Esophagus muscularis mucosa (tissue), 4 donors: Measurements from ENCODE around the gene AKAP8. TPM values are rescaled to one million over a fixed set of nuclear protein-coding genes. Genes with fewer than 3 reads are reported as not detected.
"Not testable (repeated sequence)": the region's sequence is repeated elsewhere in the genome, so short reads cannot be mapped to it uniquely, and the experiment has no call there.

Experiments
- DNase-seq: peaks from one replicate; pipeline ENCODE4 v3.0.0-alpha.2; 2017; ENCODE audit errors: extremely low spot score
- H3K27ac ChIP-seq, 4 donors: fragments of 200-600 bp; sonication (generic); replicated peaks in 1 of 4; 1 replicate in 3 of 4; 2 replicates in 1 of 4; pipeline ENCODE4 v1.5.1; 2016 to 2019; ENCODE audit warnings: mild to moderate bottlenecking in 1 of 4
- H3K27me3 ChIP-seq, 4 donors: fragments of 200-600 bp; sonication (generic); one replicate each; pipeline versions ENCODE4 v1.5.1 to v1.6.0; 2016 to 2019
- H3K36me3 ChIP-seq, 4 donors: fragments of 200-600 bp; sonication (generic); one replicate each; pipeline ENCODE4 v1.5.1; 2016 to 2019
- H3K4me1 ChIP-seq, 4 donors: fragments of 200-600 bp; sonication (generic); one replicate each; pipeline ENCODE4 v1.5.1; 2016 to 2019
- H3K4me3 ChIP-seq, 4 donors: fragments of 200-600 bp; sonication (generic); 1 replicate in 2 of 4; 2 replicates in 2 of 4; pipeline ENCODE4 v1.5.1; 2016 to 2019; ENCODE audit warnings: mild to moderate bottlenecking in 4 of 4, moderate library complexity in 1 of 4
- H3K9me3 ChIP-seq, 4 donors: fragments of 200-600 bp; sonication (generic); 1 replicate in 3 of 4; 2 replicates in 1 of 4; pipeline ENCODE4 v1.5.1; 2016 to 2019
- CTCF ChIP-seq, 3 experiments: fragments of 200-600 bp in 2 of 3; fragments of 450-650 bp in 1 of 3; sonication (generic) in 2 of 3; IDR thresholded peaks; one replicate each; pipeline ENCODE4 v1.5.1; 2017 to 2019; ENCODE audit warnings: antibody characterized with exemption in 3 of 3, mild to moderate bottlenecking in 2 of 3, moderate library complexity in 1 of 3
- EP300 ChIP-seq: sonication (generic); formaldehyde crosslinking; IDR thresholded peaks from one replicate; pipeline ENCODE4 v1.6.1; 2017; ENCODE audit warnings: antibody characterized with exemption
- POLR2A ChIP-seq: fragments of 450-650 bp; IDR thresholded peaks from one replicate; pipeline ENCODE4 v1.6.1; 2017; ENCODE audit warnings: antibody characterized with exemption, moderate library complexity, mild to moderate bottlenecking, low read depth
- POLR2AphosphoS5 ChIP-seq, 2 donors: sonication (generic); formaldehyde crosslinking; IDR thresholded peaks; one replicate each; pipeline ENCODE4 v1.6.1; 2017; ENCODE audit warnings: antibody characterized with exemption in 2 of 2
- WGBS: methylation state at CpG from one replicate; pipeline ENCODE4 v1.1.5; 2018; 5-methylcytosine and 5-hydroxymethylcytosine counted together
- intact Hi-C: fragments of 100-400 bp; cut with DNase I; formaldehyde crosslinking; loops from one replicate; pipeline ENCODE4 v1.15.1; 2023
- total RNA-seq, 4 donors: library from RNA; depleted of rRNA; stranded (reverse); fragments of >200 nt; gene quantifications; one replicate each; pipeline versions ENCODE4 v1.1.0 to v1.2.1, GENCODE V29; 2016

AKAP8 gene
- total RNA-seq, 4 donors from 2014 or later: 25.2 to 34.3 (median 29.6) TPM

- WGBS: 90% methylated on average over 17 of the region's 35 CpGs
- TF ChIP-seq CTCF (IDR thresholded peaks at IDR 0.05) (no peak), POLR2AphosphoS5 (IDR thresholded peaks at IDR 0.05) (no peak), POLR2A (no peak), EP300 (no peak)
- no peak for DNase-seq
Measured at GRCh38 chr19:15368798-15369593, 10.6 kb downstream of the AKAP8 start.

GRCh38 chr19:15368051-15368632, 11.4 kb downstream of the AKAP8 start:
- TF ChIP-seq EP300 (no peak), CTCF (IDR thresholded peaks at IDR 0.05) (no peak), POLR2A (no peak), POLR2AphosphoS5 (IDR thresholded peaks at IDR 0.05) (no peak)
- H3K36me3 ChIP-seq: peaks cover 64 to 94% (median 89%) of the 10 kb centered on the region in 4 donors
- H3K4me1 ChIP-seq: peaks cover 0 to 22% (median 5%) of the 10 kb centered on the region in 4 donors
- intact Hi-C loops: no loop called here
- no peak overlapping the region for H3K27ac ChIP-seq
- DNase-seq: no peak
- H3K9me3 ChIP-seq: no peaks in the 10 kb centered on the region
- H3K4me3 ChIP-seq: no peak overlapping the region
- H3K27me3 ChIP-seq: no peaks in the 10 kb centered on the region
- WGBS: 90% methylated on average over 23 of the region's 24 CpGs

More at GRCh38 chr19:15368798-15369593, 10.6 kb downstream of the AKAP8 start:
- Histone ChIP-seq H3K36me3 (peaks cover 69 to 99% (median 96%) of the 10 kb centered on the region in 4 donors), H3K4me3 (no peak overlapping the region), H3K27me3 (no peaks in the 10 kb centered on the region), H3K4me1 (peaks cover 8 to 27% (median 13%) of the 10 kb centered on the region in 4 donors), H3K27ac (no peak overlapping the region), H3K9me3 (no peaks in the 10 kb centered on the region)
- intact Hi-C loops: no loop called here

DNA sequence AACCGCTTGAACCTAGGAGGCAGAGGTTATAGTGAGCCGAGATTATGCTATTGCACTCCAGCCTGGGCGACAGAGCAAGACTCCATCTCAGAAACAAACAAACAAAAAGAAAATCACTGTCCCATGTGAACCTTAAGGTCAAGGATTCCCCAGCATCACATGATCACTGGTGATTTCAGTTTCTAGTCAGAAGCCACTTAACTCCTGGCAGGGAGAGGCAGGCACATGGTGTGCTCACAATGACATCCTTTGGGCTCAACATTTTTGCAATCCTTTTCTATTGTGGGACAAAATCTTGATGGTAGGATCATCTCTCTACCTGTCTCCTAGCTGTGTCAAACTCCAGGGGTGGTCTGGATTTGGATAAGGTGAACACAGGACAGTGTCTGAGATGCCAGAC, 12.1 kb downstream of the AKAP8 start:
- 94% methylated on average over 3 of the region's 3 CpGs for WGBS
- H3K36me3 ChIP-seq: peaks cover 59 to 91% (median 82%) of the 10 kb centered on the region in 4 donors
- peaks cover 0 to 18% (median 0%) of the 10 kb centered on the region in 4 donors for H3K4me1 ChIP-seq
- H3K27ac ChIP-seq: no peak overlapping the region
- TF ChIP-seq POLR2A (no peak), POLR2AphosphoS5 (IDR thresholded peaks at IDR 0.05) (no peak), EP300 (no peak), CTCF (IDR thresholded peaks at IDR 0.05) (no peak)
- intact Hi-C loops: no loop called here
- H3K27me3 ChIP-seq: no peaks in the 10 kb centered on the region
- no peak for DNase-seq
- H3K9me3 ChIP-seq: no peaks in the 10 kb centered on the region
- no peak overlapping the region for H3K4me3 ChIP-seq

DNA sequence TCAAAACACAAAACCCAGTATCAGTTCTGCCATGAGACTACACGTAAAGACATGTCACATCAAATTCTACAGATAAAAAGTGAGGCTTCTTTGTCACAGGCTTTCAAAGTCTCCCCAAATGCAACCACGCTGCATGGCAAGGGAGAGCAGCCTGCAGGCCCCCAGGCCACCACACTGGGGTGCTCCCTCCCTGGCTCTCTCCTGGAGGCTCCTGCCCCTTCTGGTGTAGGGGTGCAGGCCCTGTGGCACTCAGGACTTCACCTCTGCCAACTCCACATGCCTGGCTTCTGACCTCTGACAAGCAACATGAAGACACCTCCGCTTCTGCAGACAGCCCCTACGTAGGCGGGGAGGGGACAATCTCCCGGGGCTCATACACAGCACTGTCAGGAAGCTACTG, 14.3 kb downstream of the AKAP8 start:
- Histone ChIP-seq H3K27me3 (no peaks in the 10 kb centered on the region), H3K9me3 (no peaks in the 10 kb centered on the region), H3K36me3 (peaks cover 46 to 90% (median 80%) of the 10 kb centered on the region in 4 donors), H3K4me3 (no peak overlapping the region), H3K4me1 (peaks cover 0 to 12% (median 0%) of the 10 kb centered on the region in 4 donors), H3K27ac (no peak overlapping the region)
- WGBS: 100% methylated on average over 2 of the region's 6 CpGs
- DNase-seq: no peak
- TF ChIP-seq CTCF (IDR thresholded peaks at IDR 0.05) (no peak), POLR2AphosphoS5 (IDR thresholded peaks at IDR 0.05) (no peak)
- intact Hi-C loops: no loop called here

DNA sequence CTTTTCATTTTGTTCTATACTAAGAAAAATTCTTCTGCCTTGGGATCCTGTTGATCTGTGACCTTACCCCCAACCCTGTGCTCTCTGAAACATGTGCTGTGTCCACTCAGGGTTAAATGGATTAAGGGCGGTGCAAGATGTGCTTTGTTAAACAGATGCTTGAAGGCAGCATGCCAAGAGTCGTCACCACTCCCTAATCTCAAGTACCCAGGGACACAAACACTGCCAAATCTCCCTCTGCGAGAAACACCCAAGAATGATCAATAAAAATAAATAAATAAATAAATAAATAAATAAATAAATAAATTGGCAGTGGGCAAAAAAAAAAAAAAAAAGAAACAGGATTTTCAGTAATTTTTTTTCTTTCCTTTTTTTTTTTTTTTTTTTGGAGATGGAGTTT, 15.8 kb downstream of the AKAP8 start:
- DNase-seq, H3K27ac ChIP-seq, H3K9me3 ChIP-seq, H3K27me3 ChIP-seq, intact Hi-C loops, H3K4me3 ChIP-seq: not testable (repeated sequence)
- WGBS: 75% methylated on average over 3 of the region's 3 CpGs
- Histone ChIP-seq H3K4me1 (peaks cover 0 to 12% (median 0%) of the 10 kb centered on the region in 4 donors), H3K36me3 (peaks cover 47 to 90% (median 80%) of the 10 kb centered on the region in 4 donors)

- 100% methylated on average over 8 of the region's 30 CpGs for WGBS
- H3K4me1 ChIP-seq, H3K27ac ChIP-seq, DNase-seq, H3K4me3 ChIP-seq, H3K9me3 ChIP-seq, intact Hi-C loops, H3K27me3 ChIP-seq: not testable (repeated sequence)
- H3K36me3 ChIP-seq: peaks cover 47 to 90% (median 80%) of the 10 kb centered on the region in 4 donors
Measured at GRCh38 chr19:15363048-15363447, 16.5 kb downstream of the AKAP8 start.

GRCh38 chr19:15360015-15360414, 19.6 kb downstream of the AKAP8 start:
- intact Hi-C loops, H3K4me3 ChIP-seq, H3K27ac ChIP-seq, DNase-seq, H3K27me3 ChIP-seq, H3K4me1 ChIP-seq, H3K9me3 ChIP-seq: not testable (repeated sequence)
- H3K36me3 ChIP-seq: peaks cover 44 to 90% (median 80%) of the 10 kb centered on the region in 4 donors
- 77% methylated on average over 4 of the region's 4 CpGs for WGBS
